GM20000 (cell line): ENCODE data around the gene FGFR2.
"Not testable (repeated sequence)": the region's sequence is repeated elsewhere in the genome, so short reads cannot be mapped to it uniquely, and the experiment has no call there.

Experiments
- DNase-seq: peaks from one replicate; pipeline ENCODE4 v3.0.0; 2012; ENCODE audit warnings: low spot score
- TF ChIP-seq, protein P1 (sequence below): IDR thresholded peaks from 2 replicates; pipeline ENCODE4 v1.5.1; 2012; ENCODE audit warnings: mild to moderate bottlenecking, control low read depth; ENCODE audit errors: extremely low read depth, missing control alignments

FGFR2 gene

DNA sequence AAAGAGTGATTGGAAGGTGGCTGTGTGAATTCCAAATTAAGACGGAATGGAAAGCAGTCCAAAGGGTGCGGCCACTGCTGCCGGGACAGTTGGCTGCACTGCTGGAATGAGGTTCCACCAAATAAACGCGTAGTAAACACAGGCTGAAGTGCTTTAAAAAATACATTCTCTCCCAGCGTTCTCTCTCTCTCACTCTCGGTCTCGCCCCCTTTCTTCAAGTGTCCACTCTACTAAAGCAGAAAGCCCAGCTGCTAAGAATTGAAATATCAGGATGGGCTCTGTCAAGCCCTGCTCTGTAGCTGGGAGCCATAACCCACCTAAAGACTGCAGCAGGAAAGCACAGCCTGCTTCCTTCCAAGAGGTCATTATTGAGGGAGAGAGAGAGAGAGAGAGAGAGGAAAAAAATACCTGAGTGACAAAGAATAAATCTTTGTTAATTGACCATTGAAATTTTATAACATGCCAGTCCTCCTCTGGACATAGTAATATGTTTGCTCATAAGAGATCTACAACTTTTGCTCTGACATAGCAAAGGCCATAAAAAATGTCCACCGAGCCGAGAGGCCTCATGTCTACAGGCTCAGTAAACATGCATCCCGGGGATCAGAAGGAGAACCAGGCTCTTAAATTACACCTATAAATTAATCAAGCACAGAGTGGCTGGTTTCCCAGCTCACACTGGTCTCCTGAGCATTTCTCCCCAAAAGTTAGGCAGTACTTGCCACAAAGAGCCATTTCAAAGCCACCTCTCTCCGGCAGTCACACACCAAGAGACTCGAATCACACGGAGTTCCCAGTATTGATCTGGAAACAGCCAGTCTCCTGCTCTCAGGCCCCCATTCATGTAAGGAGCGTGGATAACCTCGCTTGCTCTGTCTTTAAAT is 72.8 kb downstream of the FGFR2 start:
- no peak for DNase-seq

DNA sequence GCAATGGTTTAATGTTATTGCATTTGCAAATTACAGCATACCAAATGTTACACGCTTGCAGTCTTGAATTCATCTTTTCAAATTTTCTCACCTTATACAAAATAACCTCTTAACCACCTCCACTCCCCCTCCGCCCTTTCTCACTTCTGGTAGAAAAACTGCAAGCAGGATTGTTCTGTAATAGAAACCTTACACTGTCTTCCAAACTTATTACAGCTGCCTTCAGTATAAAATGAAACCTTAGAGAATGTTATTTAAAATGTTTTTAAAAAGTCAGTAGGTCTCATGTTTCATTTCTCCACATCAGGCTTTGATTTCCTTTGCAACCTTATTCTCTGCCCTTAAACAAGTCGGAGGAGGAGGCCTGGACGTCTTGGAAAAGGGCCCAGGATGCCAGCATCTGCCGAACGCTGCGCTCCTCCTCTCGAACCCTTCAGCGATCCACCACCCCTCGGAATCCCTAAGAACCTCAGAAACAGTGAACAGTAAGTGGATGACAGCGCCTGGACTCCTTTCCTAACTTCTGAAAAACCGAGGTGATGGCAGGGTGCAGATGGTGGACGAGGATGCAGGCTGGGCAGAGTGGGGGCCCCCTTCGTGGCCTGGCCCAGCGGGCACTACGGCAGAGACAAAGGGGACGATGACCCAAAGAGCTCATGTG is 74.0 kb downstream of the FGFR2 start:
- TF ChIP-seq, protein P1, sequence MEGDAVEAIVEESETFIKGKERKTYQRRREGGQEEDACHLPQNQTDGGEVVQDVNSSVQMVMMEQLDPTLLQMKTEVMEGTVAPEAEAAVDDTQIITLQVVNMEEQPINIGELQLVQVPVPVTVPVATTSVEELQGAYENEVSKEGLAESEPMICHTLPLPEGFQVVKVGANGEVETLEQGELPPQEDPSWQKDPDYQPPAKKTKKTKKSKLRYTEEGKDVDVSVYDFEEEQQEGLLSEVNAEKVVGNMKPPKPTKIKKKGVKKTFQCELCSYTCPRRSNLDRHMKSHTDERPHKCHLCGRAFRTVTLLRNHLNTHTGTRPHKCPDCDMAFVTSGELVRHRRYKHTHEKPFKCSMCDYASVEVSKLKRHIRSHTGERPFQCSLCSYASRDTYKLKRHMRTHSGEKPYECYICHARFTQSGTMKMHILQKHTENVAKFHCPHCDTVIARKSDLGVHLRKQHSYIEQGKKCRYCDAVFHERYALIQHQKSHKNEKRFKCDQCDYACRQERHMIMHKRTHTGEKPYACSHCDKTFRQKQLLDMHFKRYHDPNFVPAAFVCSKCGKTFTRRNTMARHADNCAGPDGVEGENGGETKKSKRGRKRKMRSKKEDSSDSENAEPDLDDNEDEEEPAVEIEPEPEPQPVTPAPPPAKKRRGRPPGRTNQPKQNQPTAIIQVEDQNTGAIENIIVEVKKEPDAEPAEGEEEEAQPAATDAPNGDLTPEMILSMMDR, result no peak
- DNase-seq, result no peak

More for the DNA sequence above, 72.8 kb downstream of the FGFR2 start:
- TF ChIP-seq, protein P1, result no peak

DNA sequence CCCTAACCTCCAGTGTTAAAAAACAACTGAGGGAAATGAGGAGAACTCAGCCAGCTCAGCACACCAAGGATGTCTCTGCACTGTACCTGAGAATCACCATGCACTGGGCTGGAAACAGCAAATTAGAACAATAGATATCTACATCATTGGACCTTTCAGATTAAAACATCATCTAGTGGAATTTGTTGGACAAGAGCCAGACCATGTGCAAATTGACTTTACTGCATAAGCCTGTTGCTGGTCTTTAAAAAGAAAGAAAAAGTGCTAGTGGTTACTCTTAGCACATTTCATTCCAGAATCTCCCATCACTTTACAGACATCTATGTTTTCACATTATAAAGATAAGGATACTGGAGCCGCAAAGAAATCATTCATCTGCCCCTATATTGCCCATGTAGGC is 75.4 kb downstream of the FGFR2 start:
- no peak for DNase-seq
- TF ChIP-seq, protein P1, result no peak

DNA sequence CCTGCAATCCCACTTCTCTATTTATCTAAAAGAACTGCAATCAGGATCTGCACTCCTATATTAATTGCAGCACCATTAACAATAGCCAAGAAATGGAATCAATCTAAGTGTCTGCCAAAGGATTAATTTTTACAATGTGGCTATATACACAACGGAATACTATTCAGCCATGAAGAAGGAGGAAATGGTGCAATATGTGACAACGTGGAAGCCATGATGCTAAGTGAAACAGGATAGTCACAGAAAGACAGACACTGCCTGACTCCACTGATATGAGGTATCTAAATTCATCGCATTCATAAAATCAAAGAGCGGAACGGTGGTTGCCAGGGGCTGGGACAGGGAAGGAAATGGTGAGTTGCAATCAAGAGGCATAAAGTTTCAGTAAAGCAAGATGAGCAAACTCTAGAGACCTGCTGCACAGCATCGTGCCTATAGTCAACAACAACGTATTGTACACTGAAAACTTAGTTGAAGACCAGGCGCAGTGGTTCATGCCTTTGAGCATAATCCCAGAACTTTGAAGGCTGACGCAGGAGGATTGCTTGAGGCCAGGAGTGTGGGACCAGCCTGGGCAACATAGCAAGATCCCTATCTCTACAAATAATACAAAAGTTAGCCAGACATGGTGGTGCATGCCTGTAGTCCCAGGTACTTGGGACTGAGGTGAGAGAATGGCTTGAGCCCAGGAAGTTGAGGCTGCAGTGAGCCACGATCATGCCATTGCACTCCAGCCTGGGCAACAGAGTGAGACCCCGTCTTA is 76.3 kb downstream of the FGFR2 start:
- DNase-seq, result no peak
- TF ChIP-seq, protein P1, result no peak

DNA sequence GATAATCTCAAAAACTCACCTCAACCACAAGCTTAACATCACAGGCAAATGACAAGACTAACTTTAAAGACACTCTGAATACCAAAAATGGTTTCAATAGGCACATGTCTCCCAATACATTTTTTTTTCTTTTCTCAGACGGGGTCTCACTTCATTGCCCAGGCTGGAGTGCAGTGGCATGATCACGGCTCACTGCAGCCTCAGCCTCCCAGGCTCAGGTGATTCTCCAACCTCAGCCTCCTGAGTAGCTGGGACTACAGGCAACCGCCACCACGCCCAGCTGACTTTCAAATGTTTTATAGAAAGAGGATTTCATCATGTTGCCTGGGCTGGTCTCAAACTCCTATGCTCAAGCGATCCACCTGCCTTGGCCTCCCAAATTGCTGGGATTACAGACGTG is 77.7 kb downstream of the FGFR2 start:
- DNase-seq, result not testable (repeated sequence)

DNA sequence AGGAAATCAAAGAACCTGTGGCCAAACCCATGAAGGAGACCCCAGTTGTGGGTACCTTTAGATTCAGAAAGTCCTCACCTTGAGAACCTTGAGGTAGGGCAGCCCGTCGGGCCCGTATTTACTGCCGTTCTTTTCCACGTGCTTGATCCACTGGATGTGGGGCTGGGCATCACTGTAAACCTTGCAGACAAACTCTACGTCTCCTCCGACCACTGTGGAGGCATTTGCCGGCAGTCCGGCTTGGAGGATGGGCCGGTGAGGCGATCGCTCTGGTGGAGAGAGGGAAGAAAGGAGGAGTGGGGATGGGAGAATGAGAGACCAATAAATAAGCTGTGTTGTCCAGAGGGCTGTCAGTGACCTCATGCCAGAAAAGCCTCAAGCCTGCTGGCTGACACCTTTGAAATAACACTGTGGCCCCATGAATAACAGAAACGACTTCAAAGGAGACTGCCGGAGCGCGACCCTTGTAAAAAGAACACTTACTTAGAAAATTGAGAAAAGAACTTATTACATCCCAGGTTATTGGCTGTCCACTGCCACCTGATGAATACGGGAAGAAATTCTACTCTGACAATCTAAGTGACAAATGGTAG is 78.2 kb downstream of the FGFR2 start:
- no peak for DNase-seq
- TF ChIP-seq, protein P1, result no peak

DNA sequence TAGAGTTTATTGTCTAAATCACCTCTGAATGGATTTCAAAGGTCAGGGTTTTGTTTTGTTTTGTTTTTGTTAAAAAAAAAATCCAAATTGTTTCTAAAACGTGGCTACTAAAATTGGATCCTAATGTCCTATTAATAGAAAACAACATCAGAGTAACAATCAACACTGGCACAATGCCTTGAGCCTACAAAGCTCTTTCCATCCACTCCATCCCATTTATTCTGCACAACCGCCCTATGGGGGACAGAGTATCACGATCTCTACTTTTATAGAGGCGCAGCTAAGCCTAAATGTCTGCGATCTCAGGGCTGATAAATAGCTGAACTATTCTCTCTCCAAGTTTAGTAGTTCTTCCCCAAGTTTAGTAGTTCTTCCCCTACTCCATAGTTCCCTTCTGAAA is 78.8 kb downstream of the FGFR2 start:
- no peak for DNase-seq
- TF ChIP-seq, protein P1, result no peak
